HG03521 (cell line): ENCODE results near the gene B9D1.

Experiments used
- ATAC-seq: cut with Tn5 transposase; IDR thresholded peaks from one replicate; pipeline ENCODE4 v1.9.1; 2021; ENCODE audit warnings: mild to moderate bottlenecking, moderate library complexity; ENCODE audit not compliant: unreplicated experiment

The B9D1 gene

GRCh38 chr17:19377602-19378415 is 15.3 kb upstream of the B9D1 start:
- peak; percentile 89 for ATAC-seq

- no peak for ATAC-seq
Measured at GRCh38 chr17:19376811-19377210, 14.3 kb upstream of the B9D1 start.

- ATAC-seq, result no peak
Measured at GRCh38 chr17:19375732-19376131, 13.2 kb upstream of the B9D1 start.

GRCh38 chr17:19374136-19374535 is 11.6 kb upstream of the B9D1 start:
- ATAC-seq, result no peak

- no peak for ATAC-seq
Measured at GRCh38 chr17:19372866-19373504, 10.5 kb upstream of the B9D1 start.

- no peak for ATAC-seq
Measured at GRCh38 chr17:19372439-19372838, 9.9 kb upstream of the B9D1 start.

- ATAC-seq, result no peak
Measured at GRCh38 chr17:19372011-19372370, 9.5 kb upstream of the B9D1 start.

- ATAC-seq, result no peak
Measured at GRCh38 chr17:19371259-19372010, 8.9 kb upstream of the B9D1 start.

- ATAC-seq, result peak; percentile 61
Measured at GRCh38 chr17:19370493-19370960, 8.0 kb upstream of the B9D1 start.

- no peak for ATAC-seq
Measured at GRCh38 chr17:19369846-19370492, 7.4 kb upstream of the B9D1 start.

- no peak for ATAC-seq
Measured at GRCh38 chr17:19369107-19369778, 6.7 kb upstream of the B9D1 start.

GRCh38 chr17:19368229-19368628 is 5.7 kb upstream of the B9D1 start:
- ATAC-seq, result no peak

- no peak for ATAC-seq
Measured at GRCh38 chr17:19366637-19366972, 4.1 kb upstream of the B9D1 start.

GRCh38 chr17:19365833-19366636 is 3.5 kb upstream of the B9D1 start:
- ATAC-seq, result no peak

- no peak for ATAC-seq
Measured at GRCh38 chr17:19365499-19365817, 2.9 kb upstream of the B9D1 start.

- ATAC-seq, result no peak
Measured at GRCh38 chr17:19364699-19365498, 2.4 kb upstream of the B9D1 start.

GRCh38 chr17:19363460-19364035 is 1.0 kb upstream of the B9D1 start:
- no peak for ATAC-seq

- ATAC-seq, result no peak
Measured at GRCh38 chr17:19363114-19363438, 553 bp upstream of the B9D1 start.

GRCh38 chr17:19361944-19362276 is 613 bp downstream of the B9D1 start:
- ATAC-seq, result no peak
